ENCODE measurements around the gene DCP1A.
"Not testable (repeated sequence)": the region's sequence is repeated elsewhere in the genome, so short reads cannot be mapped to it uniquely, and the experiment has no call there.

DCP1A gene

DNA sequence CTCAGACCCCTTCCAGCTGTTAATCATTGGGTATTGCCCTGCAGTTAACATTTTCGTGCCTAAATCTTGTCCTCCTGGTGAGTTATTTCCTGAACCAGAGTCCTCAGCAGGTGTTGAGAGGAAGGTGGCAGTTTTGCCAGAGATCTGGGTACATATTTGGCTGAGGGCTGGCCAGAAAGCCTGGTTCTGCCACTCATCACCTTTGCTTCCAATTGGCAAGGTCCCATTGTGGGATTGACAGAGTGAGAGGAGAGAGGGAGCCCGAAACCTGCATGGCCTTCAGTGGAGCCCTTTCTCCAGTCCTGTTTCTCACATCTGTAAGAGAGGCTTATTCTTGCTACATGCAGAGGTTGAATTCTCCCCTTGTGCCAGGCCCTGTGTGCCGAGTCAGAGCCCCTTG, 82.6 kb downstream of the DCP1A start:
- Mint-ChIP-seq H3K9me3 (no peaks in the 10 kb centered on the region), H3K27ac (no peak overlapping the region), H3K36me3 (ENCODE audit: low read depth) (peaks cover under 1% of the 10 kb centered on the region), H3K4me1 (ENCODE audit: low read depth) (peaks cover 1% of the 10 kb centered on the region), H3K4me3 (no peak overlapping the region), H3K27me3 (ENCODE audit: low read depth) (no peaks in the 10 kb centered on the region)

DNA sequence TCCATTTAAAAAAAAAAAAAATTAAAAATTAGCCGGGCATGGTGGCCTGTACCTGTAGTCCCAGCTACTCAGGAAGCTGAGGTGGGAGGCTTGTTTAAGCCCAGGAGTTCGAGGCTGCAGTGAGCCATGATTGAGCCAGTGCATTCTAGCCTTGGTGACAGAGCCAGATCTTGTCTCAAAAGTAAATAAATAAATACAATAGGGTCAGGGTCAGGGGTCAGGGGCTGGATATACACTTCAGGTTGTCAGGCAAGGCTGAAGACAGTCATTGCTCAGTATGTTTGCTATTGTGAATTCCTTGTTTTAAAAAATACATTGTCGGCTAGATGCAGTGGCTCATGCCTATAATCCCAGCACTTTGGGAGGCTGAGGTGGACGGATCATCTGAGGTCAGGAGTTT, 83.4 kb downstream of the DCP1A start:
- Mint-ChIP-seq H3K36me3 (ENCODE audit: low read depth) (no peaks in the 10 kb centered on the region), H3K27ac (no peak overlapping the region), H3K9me3 (no peaks in the 10 kb centered on the region), H3K4me3 (no peak overlapping the region), H3K4me1 (ENCODE audit: low read depth) (no peaks in the 10 kb centered on the region), H3K27me3 (ENCODE audit: low read depth) (peaks cover 2% of the 10 kb centered on the region)

DNA sequence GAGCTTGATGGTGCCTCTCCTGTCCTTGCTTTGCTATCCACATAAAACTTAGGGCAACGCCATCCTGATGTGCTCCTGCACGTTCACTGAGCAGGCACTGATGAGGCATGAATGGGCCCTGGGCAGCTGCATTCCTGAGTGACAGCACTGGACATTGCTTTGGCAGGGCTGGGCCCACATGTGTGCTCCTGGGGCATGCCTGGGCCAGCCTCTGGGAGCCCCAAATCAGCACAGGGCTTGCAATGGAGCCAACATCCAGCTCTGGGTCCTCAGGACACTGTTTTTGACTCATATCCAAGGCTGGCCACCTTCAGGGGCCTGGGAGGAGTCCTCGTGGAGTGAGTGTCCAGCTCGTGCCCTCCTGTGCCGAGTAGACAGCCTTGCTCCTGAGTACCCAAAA, 85.6 kb downstream of the DCP1A start:
- no peaks in the 10 kb centered on the region for H3K36me3 Mint-ChIP-seq (ENCODE audit: low read depth)
- no peaks in the 10 kb centered on the region for H3K9me3 Mint-ChIP-seq
- no peaks in the 10 kb centered on the region for H3K4me1 Mint-ChIP-seq (ENCODE audit: low read depth)
- no peak overlapping the region for H3K4me3 Mint-ChIP-seq
- H3K27ac Mint-ChIP-seq, result no peak overlapping the region
- peaks cover 4% of the 10 kb centered on the region for H3K27me3 Mint-ChIP-seq (ENCODE audit: low read depth)

DNA sequence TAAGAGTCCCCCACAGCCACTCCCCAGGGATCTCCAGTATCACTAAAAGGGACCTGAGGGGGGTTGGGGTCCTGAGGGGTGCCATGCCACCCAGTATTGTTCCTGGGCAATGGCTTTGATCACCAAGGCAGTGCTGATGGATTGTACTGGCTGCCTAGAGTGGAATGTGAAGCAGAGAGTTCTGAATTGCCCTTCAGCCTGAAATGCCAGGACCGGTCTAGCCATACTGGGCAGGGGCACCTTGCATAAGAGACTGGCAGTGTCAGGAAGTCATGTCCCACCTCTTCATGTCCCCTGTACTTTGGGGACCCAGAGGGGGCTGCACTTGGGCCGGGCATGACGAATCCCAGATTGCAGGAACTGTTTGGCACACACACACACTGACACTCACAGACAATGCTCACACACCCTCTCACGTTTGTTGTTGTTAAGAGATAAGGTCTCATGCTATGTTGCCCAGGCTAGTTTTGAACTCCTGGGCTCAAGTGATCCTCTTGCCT, 87.0 kb downstream of the DCP1A start:
- H3K9me3 Mint-ChIP-seq, result no peaks in the 10 kb centered on the region
- no peaks in the 10 kb centered on the region for H3K4me1 Mint-ChIP-seq (ENCODE audit: low read depth)
- H3K4me3 Mint-ChIP-seq, result no peak overlapping the region

DNA sequence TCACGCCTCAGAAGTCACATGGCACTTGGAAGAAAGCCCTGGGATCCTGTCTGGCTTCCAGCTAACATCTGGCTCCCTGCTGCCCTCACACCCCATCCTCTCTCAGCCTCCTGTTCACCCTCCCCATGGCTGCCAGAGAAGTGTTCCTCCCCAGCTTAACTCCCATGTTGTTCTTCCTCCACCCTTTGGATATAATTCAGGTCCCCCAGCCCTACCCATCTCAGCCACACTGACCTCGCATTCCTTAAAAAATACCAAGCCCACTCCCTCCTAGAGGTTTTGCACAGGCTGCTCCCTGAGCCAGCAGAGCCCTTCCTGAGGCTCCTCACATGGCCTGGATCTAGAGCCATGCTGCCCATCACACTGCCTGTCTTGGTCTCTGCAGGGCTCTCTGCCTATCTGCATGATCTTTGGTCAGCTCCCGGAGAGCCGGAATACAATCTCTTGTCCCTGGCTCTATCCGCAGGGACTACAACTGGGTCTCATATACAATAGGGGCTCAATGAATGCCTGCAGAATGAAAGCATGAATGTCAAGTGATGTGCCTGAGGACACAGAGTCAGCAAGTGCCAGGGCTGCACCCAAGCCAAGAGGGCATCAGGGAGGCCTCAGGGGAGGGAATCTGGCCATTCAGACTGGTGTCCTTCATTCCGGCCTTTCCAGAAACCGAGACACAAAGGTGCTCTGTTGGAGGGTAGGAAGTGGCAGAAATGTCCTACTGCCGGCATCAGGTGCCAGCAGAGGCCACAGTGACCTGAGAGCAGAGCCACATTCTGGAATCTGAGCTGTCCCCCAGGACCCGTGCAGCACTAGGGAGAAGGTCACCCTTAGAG, 87.7 kb downstream of the DCP1A start:
- Mint-ChIP-seq H3K9me3 (no peaks in the 10 kb centered on the region), H3K4me3 (no peak overlapping the region), H3K27ac (no peak overlapping the region), H3K4me1 (ENCODE audit: low read depth) (no peaks in the 10 kb centered on the region), H3K36me3 (ENCODE audit: low read depth) (no peaks in the 10 kb centered on the region), H3K27me3 (ENCODE audit: low read depth) (peaks cover 4% of the 10 kb centered on the region)

More for the DNA sequence above, 87.0 kb downstream of the DCP1A start:
- Mint-ChIP-seq H3K36me3 (ENCODE audit: low read depth) (no peaks in the 10 kb centered on the region), H3K27ac (no peak overlapping the region), H3K27me3 (ENCODE audit: low read depth) (peaks cover 4% of the 10 kb centered on the region)

DNA sequence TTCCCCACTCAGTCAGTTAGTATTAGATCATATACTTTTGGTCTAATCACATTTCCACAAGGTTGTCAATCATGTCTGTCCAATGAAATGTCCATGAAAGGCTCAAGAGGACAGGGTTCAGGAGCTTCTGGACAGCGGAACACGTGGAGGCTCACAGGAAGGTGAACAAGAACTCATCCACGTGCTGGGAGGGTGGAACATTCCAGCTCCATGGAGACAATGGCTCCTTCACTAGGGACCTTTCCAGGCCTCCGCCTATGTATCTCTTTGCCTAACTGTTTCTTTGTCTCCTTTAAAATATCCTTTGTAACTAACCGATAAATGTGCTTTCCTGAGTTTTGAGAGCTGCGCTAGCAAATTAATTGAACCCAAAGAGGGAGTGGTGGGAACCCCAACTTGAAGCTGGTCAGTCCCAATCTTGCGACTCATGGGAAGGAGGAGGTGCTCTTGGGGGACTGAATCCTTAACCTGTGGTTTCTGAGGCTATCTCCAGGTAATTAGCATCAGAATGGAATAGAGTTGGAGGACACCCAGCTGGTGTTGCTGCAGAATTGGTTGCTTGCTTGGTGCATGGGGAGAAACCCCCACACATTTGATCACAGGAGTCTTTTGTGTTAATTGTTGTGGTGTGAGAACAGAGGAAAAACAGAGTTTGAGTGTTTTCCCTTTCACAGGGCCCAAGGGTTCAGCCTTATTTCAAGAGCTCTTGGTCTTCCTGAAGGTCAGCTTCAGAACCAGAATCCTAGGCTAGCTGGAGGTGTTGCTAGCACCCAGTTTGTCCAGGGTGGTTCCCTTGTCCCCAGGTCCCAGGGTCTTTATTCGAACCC, 88.5 kb downstream of the DCP1A start:
- Mint-ChIP-seq H3K27me3 (ENCODE audit: low read depth) (peaks cover 4% of the 10 kb centered on the region), H3K4me1 (ENCODE audit: low read depth) (peaks cover 6% of the 10 kb centered on the region), H3K4me3 (no peak overlapping the region), H3K36me3 (ENCODE audit: low read depth) (no peaks in the 10 kb centered on the region), H3K9me3 (no peaks in the 10 kb centered on the region), H3K27ac (no peak overlapping the region)

DNA sequence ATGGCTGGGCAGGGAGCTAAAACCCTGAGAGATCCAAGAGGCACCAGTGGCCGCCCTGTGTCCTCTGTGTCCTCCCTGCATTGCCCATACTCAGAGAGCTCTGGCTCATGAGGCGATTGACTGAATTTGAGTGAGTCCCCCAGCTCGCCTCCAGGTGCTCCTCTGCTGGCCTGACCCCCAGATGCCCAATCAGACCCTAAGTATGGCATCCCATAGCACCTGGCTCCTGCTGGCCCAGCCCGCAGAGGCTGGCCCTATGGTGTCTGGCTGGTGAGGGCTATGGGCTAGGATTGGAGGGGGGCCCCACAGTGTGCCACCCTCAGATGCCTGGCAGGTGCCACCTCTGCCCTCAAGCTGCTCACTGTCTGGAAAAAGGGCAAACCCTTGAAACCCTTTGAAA, 89.9 kb downstream of the DCP1A start:
- peaks cover 4% of the 10 kb centered on the region for H3K27me3 Mint-ChIP-seq (ENCODE audit: low read depth)
- H3K4me1 Mint-ChIP-seq (ENCODE audit: low read depth), result peaks cover 14% of the 10 kb centered on the region
- no peak overlapping the region for H3K4me3 Mint-ChIP-seq
- H3K36me3 Mint-ChIP-seq (ENCODE audit: low read depth), result peaks cover 2% of the 10 kb centered on the region
- no peaks in the 10 kb centered on the region for H3K9me3 Mint-ChIP-seq
- H3K27ac Mint-ChIP-seq, result no peak overlapping the region

DNA sequence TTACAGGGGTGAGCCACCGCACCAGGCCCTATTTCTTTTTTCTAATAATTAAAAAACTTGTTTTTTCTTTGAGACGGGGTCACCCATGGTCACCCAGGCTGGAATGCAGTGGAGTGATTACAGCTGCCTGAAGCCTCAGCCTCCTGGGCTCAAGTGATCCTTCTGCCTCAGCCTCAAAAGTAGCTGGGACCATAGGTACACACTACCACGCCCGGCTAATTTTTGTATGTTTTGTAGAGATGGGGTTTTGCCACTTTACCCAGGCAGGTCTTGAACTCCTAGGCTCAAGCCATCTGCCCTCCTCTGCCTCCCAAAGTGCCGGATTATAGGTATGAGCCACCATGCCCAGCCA, 90.7 kb downstream of the DCP1A start:
- no peak overlapping the region for H3K4me3 Mint-ChIP-seq
- peaks cover 20% of the 10 kb centered on the region for H3K4me1 Mint-ChIP-seq (ENCODE audit: low read depth)
- H3K36me3 Mint-ChIP-seq (ENCODE audit: low read depth), result peaks cover 4% of the 10 kb centered on the region
- peaks cover 4% of the 10 kb centered on the region for H3K27me3 Mint-ChIP-seq (ENCODE audit: low read depth)
- no peaks in the 10 kb centered on the region for H3K9me3 Mint-ChIP-seq
- H3K27ac Mint-ChIP-seq, result no peak overlapping the region

DNA sequence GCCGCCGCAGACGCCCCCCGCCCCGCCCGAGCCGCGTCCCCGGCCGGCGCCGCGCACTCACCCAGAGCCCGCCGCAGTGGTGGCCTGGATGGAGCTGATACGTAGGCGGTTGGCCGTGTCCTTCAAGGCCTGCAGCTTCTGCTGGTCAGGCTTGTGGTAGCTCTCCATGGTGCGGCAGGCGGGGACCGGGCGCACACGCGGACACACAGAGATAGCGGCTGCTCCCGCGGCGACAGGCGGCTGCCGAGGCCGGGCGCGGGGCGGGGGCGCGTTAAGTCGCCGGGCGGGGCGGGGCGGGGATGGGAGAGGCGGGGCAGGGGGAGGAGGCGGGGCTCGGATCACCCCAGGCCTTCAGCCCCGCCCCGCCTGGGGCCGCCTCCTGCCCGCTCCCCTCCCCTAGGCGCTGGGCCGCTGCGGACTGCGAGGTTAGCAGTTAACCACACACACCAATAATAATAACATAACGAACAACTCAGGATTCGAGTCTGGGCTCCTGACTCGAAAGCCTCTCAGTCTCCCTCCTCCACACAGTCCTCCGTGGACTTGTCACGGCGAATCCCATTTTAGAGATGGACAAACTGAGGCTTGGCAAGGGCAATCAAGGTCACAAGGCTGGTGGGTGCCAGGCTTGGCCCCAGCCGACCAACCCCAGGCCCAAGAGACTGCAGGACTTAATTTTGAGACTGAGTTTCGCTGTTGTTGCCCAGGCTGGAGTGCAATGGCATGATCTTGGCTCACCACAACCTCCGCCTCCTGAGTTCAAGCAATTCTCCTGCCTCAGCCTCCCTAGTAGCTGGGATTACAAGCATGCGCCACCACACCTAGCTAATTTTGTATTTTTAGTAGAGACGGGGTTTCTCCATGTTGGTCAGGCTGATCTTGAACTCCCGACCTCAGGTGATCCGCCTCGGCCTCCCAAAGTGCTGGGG, 91.3 kb downstream of the DCP1A start, which contains the start of gene TKT:
Gene TKT (minus strand): TSS at position 248 of the 929 bp plus-strand sequence. CDS start 80 bp downstream, at position 168.
- Mint-ChIP-seq H3K9me3 (no peaks in the 10 kb centered on the region), H3K27ac (peak within 1 kb of the TSS; percentile 86), H3K4me3 (peak within 1 kb of the TSS; percentile 93), H3K27me3 (ENCODE audit: low read depth) (peaks cover 4% of the 10 kb centered on the region), H3K4me1 (ENCODE audit: low read depth) (peaks cover 26% of the 10 kb centered on the region), H3K36me3 (ENCODE audit: low read depth) (peaks cover 4% of the 10 kb centered on the region)

DNA sequence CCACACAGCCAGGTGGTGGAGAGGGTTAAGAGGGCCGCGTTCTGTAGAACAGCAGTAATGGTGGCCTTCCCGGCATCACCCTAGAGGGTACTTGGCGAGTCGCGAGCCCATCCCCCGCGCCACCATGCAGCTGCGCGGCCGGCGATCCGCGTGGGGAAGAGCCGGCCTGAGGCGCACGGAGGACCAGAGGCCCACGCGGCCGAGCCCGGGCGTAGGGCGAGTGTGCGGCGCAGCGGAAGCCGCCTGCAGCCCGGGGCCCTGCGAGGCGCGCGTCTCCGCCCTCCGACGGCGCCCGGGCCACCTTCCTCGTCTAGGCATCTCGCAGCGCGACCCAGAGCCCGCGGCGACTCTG, 91.9 kb downstream of the DCP1A start:
- no peaks in the 10 kb centered on the region for H3K9me3 Mint-ChIP-seq
- peaks cover 4% of the 10 kb centered on the region for H3K36me3 Mint-ChIP-seq (ENCODE audit: low read depth)
- H3K4me3 Mint-ChIP-seq, result peak overlapping the region; percentile 93
- H3K27ac Mint-ChIP-seq, result peak overlapping the region; percentile 86
- peaks cover 4% of the 10 kb centered on the region for H3K27me3 Mint-ChIP-seq (ENCODE audit: low read depth)
- peaks cover 27% of the 10 kb centered on the region for H3K4me1 Mint-ChIP-seq (ENCODE audit: low read depth)

DNA sequence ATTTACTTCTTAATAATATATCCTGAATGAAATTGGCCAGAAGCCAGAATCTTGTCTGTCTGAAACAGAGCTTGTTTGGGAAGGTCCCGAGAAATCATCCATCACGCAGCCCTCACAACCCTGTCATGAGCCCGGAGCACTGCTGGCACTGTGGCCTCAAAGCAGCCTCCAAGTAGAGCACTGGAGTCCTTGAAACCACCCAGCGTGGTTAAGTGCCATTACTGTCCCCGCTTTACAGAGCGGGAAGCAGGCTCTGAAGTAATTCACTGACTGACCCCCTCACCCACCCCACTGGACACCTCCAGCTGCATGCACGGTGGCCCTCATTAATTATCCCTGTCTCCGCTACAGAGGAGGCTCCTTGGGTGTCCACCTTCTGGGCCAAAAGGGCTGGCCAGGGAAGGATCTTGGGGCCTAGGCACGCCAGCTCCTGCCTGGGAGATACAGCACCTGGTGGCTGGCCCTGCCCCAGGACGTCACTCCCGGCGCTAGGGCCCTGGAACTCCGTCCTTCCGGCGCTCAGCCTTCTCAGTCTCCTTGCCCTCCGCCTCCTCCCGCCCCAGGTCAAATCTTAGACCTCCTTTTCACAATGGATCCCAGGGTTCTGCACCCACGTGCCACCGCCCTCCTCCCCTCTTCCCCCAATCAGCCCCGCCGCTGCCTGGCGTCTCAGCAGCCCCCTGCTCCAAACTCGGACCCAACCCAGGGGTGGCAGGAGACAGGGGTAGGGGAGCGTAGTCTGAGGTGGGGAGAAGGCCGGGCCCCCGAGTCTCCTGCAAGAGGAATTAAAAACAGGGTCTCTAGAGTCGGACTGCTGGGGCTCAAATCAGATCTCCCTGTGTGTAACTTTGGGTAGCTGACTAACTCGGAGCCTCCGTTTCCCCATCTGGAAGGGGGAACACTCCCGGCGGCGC, 92.6 kb downstream of the DCP1A start:
- peaks cover 31% of the 10 kb centered on the region for H3K4me1 Mint-ChIP-seq (ENCODE audit: low read depth)
- H3K36me3 Mint-ChIP-seq (ENCODE audit: low read depth), result peaks cover 4% of the 10 kb centered on the region
- peak overlapping the region; percentile 86 for H3K27ac Mint-ChIP-seq
- peak overlapping the region; percentile 93 for H3K4me3 Mint-ChIP-seq
- peaks cover 4% of the 10 kb centered on the region for H3K27me3 Mint-ChIP-seq (ENCODE audit: low read depth)
- H3K9me3 Mint-ChIP-seq, result no peaks in the 10 kb centered on the region

DNA sequence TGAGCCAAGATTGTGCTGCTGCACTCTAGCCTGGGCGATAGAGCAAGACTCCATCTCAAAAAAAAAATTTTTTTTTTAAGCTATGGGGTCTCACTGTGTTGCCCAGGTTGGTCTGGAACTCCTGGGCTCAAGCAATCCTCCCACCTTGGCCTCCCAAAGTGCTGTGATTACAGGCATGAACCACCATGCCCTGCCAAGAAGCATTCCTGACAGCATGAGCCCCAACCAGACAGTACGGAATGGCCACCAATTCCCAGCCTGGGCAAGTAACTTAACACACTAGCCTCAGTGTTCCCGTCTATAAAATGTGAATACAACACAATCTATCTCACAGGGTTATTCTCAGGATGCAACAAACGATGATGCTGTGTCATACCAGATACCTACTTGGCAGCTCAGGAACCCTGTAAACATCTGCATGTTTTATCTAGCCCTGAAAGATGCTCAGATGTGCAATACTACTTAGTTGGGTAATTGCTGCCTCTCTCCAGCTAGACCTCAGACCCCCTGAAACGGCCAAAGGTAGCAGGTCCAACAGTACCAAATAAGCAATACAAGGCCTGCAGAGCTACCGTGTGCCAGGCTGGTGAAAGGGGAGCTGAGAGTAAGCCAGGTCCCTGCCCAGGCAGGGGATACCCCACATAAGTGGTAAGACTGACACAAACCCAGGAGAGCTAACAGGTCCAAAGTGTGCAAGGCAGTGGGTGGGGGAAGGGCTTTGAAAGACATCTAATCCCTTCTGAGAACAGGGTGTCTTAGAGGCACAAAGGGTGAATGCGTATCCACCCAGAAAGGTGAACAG, 93.4 kb downstream of the DCP1A start:
- Mint-ChIP-seq H3K36me3 (ENCODE audit: low read depth) (peaks cover 4% of the 10 kb centered on the region), H3K27ac (peak overlapping the region; percentile 86), H3K4me1 (ENCODE audit: low read depth) (peaks cover 37% of the 10 kb centered on the region), H3K4me3 (peak overlapping the region; percentile 93), H3K9me3 (no peaks in the 10 kb centered on the region), H3K27me3 (ENCODE audit: low read depth) (peaks cover 2% of the 10 kb centered on the region)

DNA sequence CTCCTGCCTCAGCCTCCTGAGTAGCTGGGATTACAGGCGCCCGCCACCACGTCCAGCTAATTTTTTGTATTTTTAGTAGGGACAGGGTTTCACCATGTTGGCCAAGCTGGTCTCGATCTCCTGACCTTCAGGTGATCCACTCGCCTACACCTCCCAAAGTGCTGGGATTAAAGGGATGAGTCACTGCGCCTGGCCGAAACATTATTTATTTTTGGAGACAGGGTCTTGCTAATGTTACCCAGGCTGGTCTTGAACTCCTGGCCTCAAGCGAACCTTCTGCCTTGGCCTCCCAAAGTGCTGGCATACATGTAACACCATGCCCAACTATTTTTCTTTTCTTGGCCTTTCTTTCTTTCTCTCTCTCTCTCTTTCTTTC, 94.4 kb downstream of the DCP1A start:
- peaks cover 43% of the 10 kb centered on the region for H3K4me1 Mint-ChIP-seq (ENCODE audit: low read depth)
- H3K36me3 Mint-ChIP-seq (ENCODE audit: low read depth); H3K9me3 Mint-ChIP-seq; H3K27me3 Mint-ChIP-seq (ENCODE audit: low read depth): not testable (repeated sequence)
- peak overlapping the region; percentile 62 for H3K27ac Mint-ChIP-seq
- H3K4me3 Mint-ChIP-seq, result peak overlapping the region; percentile 93

Data from T-helper 1 cell treated with Interleukin-12 subunit alpha and Interleukin-12 subunit beta and Interleukin-4 antibody, amounts not matched to agents 30 μg/mL and 1 μg/mL, for 36 hours (primary cell).